ENCODE data around the gene SPATA46. TPM values are rescaled to one million over a fixed set of nuclear protein-coding genes. Genes with fewer than 3 reads are reported as not detected.

Gene SPATA46
- total and polyA plus RNA-seq, 2 donors (not counting 1 experiment from before 2014, with no cell fraction given): not detected

DNA sequence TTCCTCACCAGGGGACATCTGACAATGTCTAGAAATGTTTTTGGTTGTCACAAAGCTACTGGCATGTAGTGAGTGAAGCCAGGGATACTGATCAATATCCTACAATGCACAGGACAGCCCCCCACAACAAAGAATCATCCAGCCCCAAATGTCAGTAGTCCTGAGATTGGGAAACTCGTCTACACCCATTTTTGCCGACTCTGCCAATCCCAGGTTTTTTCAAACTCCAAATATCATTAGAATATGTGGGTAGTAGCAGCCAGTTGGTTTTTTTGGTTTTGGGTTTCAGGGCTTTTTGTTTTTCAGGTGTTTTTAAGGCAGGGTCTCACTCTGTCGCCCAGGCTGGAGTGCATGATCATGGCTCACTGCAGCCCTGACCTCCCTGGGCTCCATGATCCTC, 5.9 kb downstream of the SPATA46 start:
- Histone ChIP-seq H3K4me3 (ENCODE audit: control extremely low read depth in 1 of 5, extremely low read depth in 1 of 5, insufficient read depth in 1 of 5, low read depth in 2 of 5, low read length in 4 of 5) (no peak overlapping the region), H3K79me2 (ENCODE audit: control insufficient read depth, insufficient read depth, low read length) (no peaks in the 10 kb centered on the region), H2AFZ (ENCODE audit: insufficient read depth, low read depth, low read length, poor library complexity, severe bottlenecking) (no peak overlapping the region), H3K9me3 (ENCODE audit: control extremely low read depth in 1 of 3, control insufficient read depth in 2 of 3, insufficient read depth in 1 of 3, low read length in 2 of 3) (no peaks in the 10 kb centered on the region), H3K36me3 (replicated peaks in 1 of 2; ENCODE audit: control extremely low read depth in 1 of 2, control insufficient read depth in 1 of 2, extremely low read depth in 1 of 2, insufficient read depth in 2 of 2, low read length in 1 of 2) (no peaks in the 10 kb centered on the region), H3K27ac (ENCODE audit: low read length in 2 of 2) (no peak overlapping the region), H3K4me2 (replicated peaks; ENCODE audit: low read depth, low read length, poor library complexity, severe bottlenecking) (no peak overlapping the region), H3K4me1 (ENCODE audit: control insufficient read depth in 2 of 2, insufficient read depth in 2 of 2, low read length in 2 of 2) (no peaks in the 10 kb centered on the region), H4K20me1 (ENCODE audit: control insufficient read depth, insufficient read depth, low read length, poor library complexity, severe bottlenecking) (no peaks in the 10 kb centered on the region), H3K27me3 (replicated peaks in 1 of 4; ENCODE audit: control extremely low read depth in 1 of 4, control insufficient read depth in 3 of 4, insufficient read depth in 4 of 4, low read length in 3 of 4) (no peaks in the 10 kb centered on the region), H3K9ac (ENCODE audit: low read length) (no peak overlapping the region)
- no peaks in the 10 kb centered on the region for H3K9me3 Mint-ChIP-seq (ENCODE audit: insufficient read depth)
- no peak overlapping the region for H3K4me3 Mint-ChIP-seq
- H3K27me3 Mint-ChIP-seq: peaks cover 8% of the 10 kb centered on the region
- ChIA-PET POLR2A (no interaction called here), CTCF (no interaction called here)
- ATAC-seq (ENCODE audit: low read depth) (no peak), DNase-seq (no peak)
- TF ChIP-seq EZH2 (IDR thresholded peaks at IDR 0.05; ENCODE audit: borderline replicate concordance, insufficient read depth, low read depth, low read length, poor library complexity, severe bottlenecking): no peak
- TF ChIP-seq, protein P1, sequence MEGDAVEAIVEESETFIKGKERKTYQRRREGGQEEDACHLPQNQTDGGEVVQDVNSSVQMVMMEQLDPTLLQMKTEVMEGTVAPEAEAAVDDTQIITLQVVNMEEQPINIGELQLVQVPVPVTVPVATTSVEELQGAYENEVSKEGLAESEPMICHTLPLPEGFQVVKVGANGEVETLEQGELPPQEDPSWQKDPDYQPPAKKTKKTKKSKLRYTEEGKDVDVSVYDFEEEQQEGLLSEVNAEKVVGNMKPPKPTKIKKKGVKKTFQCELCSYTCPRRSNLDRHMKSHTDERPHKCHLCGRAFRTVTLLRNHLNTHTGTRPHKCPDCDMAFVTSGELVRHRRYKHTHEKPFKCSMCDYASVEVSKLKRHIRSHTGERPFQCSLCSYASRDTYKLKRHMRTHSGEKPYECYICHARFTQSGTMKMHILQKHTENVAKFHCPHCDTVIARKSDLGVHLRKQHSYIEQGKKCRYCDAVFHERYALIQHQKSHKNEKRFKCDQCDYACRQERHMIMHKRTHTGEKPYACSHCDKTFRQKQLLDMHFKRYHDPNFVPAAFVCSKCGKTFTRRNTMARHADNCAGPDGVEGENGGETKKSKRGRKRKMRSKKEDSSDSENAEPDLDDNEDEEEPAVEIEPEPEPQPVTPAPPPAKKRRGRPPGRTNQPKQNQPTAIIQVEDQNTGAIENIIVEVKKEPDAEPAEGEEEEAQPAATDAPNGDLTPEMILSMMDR (IDR thresholded peaks at IDR 0.05): no peak
- no CpG with 5 or more reads among the region's 3 CpGs for WGBS (ENCODE audit: insufficient coverage)
- intact Hi-C loops (cut with micrococcal nuclease): no loop called here
- no peaks in the 10 kb centered on the region for H3K4me1 Mint-ChIP-seq
- H3K27ac Mint-ChIP-seq: no peak overlapping the region

DNA sequence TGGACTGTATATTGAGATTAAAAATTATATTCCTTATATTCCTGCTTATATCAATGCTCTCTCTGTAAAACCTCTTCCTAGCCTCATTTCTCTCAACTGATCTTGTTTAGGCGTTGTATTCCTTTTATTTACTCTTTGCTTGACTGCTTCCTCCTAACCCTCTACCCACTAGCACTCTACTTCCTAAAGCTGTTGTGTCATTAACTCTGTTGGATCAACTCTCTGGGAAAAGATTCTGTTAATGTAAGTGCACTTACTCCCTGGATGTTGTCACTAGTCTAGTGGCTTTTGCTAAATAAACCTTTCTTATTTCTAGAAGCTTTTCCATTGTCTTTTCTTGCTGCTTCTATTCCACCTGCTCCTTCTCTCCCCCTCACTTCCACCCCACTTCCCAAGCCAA, 6.5 kb downstream of the SPATA46 start:
- CTCF ChIA-PET: no interaction called here
- Mint-ChIP-seq H3K27ac (no peak overlapping the region), H3K4me3 (no peak overlapping the region), H3K4me1 (no peaks in the 10 kb centered on the region), H3K27me3 (peaks cover 8% of the 10 kb centered on the region), H3K9me3 (ENCODE audit: insufficient read depth) (no peaks in the 10 kb centered on the region)
- WGBS (ENCODE audit: insufficient coverage): 100% methylated on average over 1 of the region's 1 CpG
- no peaks in the 10 kb centered on the region for H3K9me3 ChIP-seq (ENCODE audit: control extremely low read depth in 1 of 3, control insufficient read depth in 2 of 3, insufficient read depth in 1 of 3, low read length in 2 of 3)
- H3K79me2 ChIP-seq (ENCODE audit: control insufficient read depth, insufficient read depth, low read length): no peaks in the 10 kb centered on the region
- H3K4me3 ChIP-seq (ENCODE audit: control extremely low read depth in 1 of 5, extremely low read depth in 1 of 5, insufficient read depth in 1 of 5, low read depth in 2 of 5, low read length in 4 of 5): no peak overlapping the region
- no peaks in the 10 kb centered on the region for H3K36me3 ChIP-seq (replicated peaks in 1 of 2; ENCODE audit: control extremely low read depth in 1 of 2, control insufficient read depth in 1 of 2, extremely low read depth in 1 of 2, insufficient read depth in 2 of 2, low read length in 1 of 2)
- no peaks in the 10 kb centered on the region for H3K27me3 ChIP-seq (replicated peaks in 1 of 4; ENCODE audit: control extremely low read depth in 1 of 4, control insufficient read depth in 3 of 4, insufficient read depth in 4 of 4, low read length in 3 of 4)
- ATAC-seq (ENCODE audit: low read depth) (no peak), DNase-seq (no peak)
- no peak for TF ChIP-seq EZH2 (IDR thresholded peaks at IDR 0.05; ENCODE audit: borderline replicate concordance, insufficient read depth, low read depth, low read length, poor library complexity, severe bottlenecking)
- TF ChIP-seq, protein P1 (IDR thresholded peaks at IDR 0.05): no peak
- H3K4me1 ChIP-seq (ENCODE audit: control insufficient read depth in 2 of 2, insufficient read depth in 2 of 2, low read length in 2 of 2): no peaks in the 10 kb centered on the region
- H2AFZ ChIP-seq (ENCODE audit: insufficient read depth, low read depth, low read length, poor library complexity, severe bottlenecking): no peak overlapping the region
- POLR2A ChIA-PET: no interaction called here
- H3K4me2 ChIP-seq (replicated peaks; ENCODE audit: low read depth, low read length, poor library complexity, severe bottlenecking): no peak overlapping the region
- H3K9ac ChIP-seq (ENCODE audit: low read length): no peak overlapping the region
- no peaks in the 10 kb centered on the region for H4K20me1 ChIP-seq (ENCODE audit: control insufficient read depth, insufficient read depth, low read length, poor library complexity, severe bottlenecking)
- H3K27ac ChIP-seq (ENCODE audit: low read length in 2 of 2): no peak overlapping the region
- intact Hi-C loops (cut with micrococcal nuclease): no loop called here

Data from B cell (primary cell).